Fibroblast of the aortic adventitia (primary cell): Measurements from ENCODE around the gene METTL9. TPM values are rescaled to one million over a fixed set of nuclear protein-coding genes. Genes with fewer than 3 reads are reported as not detected.
"Not testable (repeated sequence)": the region's sequence is repeated elsewhere in the genome, so short reads cannot be mapped to it uniquely, and the experiment has no call there.

Source experiments
- DNase-seq: peaks from one replicate; pipeline ENCODE4 v3.0.0-alpha.2; 2010; ENCODE audit warnings: low read depth
- H3K4me3 ChIP-seq: 2 replicates; pipeline ENCODE4 v1.5.1; 2011; ENCODE audit warnings: low read depth, mild to moderate bottlenecking, control low read depth, low read length, moderate library complexity
- total RNA-seq: library from RNA; depleted of rRNA; stranded (reverse); fragments of >200 nt; gene quantifications from 2 replicates; pipeline ENCODE4 v1.2.3, GENCODE V29; 2012; ENCODE audit warnings: low replicate concordance
- TF ChIP-seq, protein P1 (sequence below): IDR thresholded peaks from 2 replicates; pipeline ENCODE4 v1.5.1; 2011; ENCODE audit warnings: mild to moderate bottlenecking, low read length, control low read depth, inconsistent platforms; ENCODE audit not compliant: insufficient read depth

Gene METTL9
- 221 and 390 TPM in 2 replicates for total RNA-seq

DNA sequence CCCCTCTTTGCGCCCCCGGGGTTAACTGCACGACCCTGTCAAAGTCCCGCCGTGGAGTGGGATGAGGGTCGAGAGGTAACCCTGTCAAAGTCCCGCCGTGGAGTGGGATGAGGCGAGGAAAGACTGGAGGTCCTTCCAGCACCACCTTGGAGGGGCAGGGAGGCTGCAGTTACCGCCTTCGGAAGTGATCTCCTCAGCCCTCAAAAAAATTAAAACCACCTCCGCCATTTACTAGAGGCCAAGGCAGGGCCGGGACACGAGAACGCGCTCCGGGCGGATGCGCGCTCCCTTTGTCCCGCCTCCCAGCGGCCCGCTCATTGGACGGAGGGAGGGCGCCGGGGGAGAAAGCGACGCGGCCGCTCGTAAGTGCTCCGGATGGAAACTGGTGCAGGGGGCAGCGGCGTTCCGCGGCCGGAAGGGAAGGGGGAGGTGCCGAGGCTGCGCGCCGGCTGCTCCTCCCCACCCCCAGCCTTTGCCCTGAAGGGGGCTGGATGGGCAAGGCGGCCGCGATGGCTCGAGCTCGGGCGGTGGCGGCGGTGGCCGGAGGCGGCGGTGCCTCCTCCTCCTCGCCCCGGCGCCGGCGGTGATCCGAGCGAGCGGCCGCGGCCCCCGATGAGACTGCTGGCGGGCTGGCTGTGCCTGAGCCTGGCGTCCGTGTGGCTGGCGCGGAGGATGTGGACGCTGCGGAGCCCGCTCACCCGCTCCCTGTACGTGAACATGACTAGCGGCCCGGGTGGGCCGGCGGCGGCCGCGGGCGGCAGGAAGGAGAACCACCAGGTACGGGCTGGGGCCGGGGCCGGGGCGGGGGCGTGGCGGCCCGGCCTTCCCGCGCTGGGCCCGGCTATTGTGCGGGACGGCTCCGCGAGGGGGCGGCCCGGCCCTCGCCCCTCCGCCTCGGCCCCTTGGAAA, at the start of gene METTL9:
TSS of gene METTL9 (plus strand) at position 456 of the 909 bp plus-strand sequence. CDS start at position 613, 157 bp downstream.
- TF ChIP-seq, protein P1, sequence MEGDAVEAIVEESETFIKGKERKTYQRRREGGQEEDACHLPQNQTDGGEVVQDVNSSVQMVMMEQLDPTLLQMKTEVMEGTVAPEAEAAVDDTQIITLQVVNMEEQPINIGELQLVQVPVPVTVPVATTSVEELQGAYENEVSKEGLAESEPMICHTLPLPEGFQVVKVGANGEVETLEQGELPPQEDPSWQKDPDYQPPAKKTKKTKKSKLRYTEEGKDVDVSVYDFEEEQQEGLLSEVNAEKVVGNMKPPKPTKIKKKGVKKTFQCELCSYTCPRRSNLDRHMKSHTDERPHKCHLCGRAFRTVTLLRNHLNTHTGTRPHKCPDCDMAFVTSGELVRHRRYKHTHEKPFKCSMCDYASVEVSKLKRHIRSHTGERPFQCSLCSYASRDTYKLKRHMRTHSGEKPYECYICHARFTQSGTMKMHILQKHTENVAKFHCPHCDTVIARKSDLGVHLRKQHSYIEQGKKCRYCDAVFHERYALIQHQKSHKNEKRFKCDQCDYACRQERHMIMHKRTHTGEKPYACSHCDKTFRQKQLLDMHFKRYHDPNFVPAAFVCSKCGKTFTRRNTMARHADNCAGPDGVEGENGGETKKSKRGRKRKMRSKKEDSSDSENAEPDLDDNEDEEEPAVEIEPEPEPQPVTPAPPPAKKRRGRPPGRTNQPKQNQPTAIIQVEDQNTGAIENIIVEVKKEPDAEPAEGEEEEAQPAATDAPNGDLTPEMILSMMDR, result peak; percentile 0
- DNase-seq, result peak; percentile 92
- peak within 1 kb of the TSS; percentile 90 for H3K4me3 ChIP-seq

DNA sequence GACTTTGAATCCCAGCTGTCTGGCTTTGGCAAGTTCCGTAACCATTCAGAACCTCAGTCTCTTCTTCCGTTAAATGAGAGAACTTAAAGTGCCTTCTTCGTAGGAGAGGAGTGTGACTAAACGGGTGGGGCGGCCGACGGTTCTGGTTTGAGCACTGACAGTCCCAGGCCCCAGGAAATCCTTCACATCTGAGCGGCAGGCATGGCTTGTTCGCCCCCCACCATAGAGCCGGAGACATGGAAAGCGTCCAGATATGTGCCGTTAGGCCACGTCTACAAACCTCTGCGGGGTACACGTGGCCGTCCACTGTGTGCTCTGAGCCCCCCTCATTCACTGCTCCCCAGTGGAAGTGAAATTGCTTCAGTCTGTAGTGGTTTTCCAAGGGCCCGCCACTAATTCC, 49.4 kb upstream of the METTL9 start:
- H3K4me3 ChIP-seq, DNase-seq: not testable (repeated sequence)

DNA sequence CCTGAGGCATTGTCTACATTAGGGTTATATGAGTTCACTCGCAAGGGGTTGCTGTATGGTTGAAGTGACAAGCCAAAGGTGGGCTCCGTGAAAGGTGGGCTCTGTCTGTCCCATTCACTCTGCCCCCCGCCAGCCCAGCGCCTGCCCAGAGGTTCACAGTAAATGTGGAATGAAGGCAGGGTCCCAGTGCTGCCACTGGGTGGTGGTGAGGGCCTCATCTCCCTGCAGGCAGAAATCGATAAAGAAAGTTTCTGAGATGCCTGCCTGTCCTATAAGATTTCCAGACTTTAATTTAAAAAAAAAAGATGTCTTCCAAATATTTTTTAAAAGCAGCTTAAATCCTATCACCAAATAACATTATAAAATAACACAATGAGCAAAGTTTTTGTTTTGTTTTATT, 48.9 kb upstream of the METTL9 start:
- not testable (repeated sequence) for H3K4me3 ChIP-seq

DNA sequence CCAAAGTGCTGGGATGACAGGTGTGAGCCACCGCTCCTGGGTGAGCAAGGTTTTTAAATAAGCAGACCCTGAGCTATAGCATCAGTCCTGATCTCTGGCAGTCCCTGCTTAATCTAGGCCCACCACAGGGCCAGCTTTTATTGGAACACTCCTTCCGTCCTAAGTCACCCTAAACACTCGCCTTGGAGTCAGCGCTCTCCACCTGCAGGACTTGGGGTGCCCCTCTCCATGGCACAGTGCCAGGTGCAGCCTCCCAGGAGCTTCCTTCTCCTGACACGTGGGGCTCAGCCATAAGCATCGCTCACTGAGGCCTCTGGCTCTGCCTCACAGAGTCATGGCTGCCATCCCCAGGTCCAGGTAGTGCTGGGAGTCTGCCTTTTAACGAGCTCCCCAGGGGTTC, 48.3 kb upstream of the METTL9 start:
- not testable (repeated sequence) for DNase-seq, H3K4me3 ChIP-seq

More for the DNA sequence above, 48.9 kb upstream of the METTL9 start:
- DNase-seq, result not testable (repeated sequence)

DNA sequence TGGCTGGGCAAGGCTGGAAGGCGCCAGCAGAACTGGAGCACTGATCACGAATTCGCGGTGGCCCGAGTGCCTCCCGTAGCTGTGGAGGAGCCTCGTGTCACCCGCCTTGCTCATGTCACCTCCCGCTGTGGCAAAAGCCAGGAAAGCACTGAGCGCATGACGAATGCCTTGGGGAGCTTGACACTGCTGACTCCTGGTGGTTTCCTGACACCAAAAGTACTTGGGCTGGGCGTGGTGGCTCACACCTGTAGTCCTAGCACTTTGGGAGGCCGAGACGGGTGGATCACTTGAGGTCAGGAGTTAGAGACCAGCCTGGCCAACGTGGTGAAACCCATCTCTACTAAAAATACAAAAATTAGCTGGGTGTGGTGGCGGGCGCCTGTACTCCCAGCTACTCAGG, 47.8 kb upstream of the METTL9 start:
- DNase-seq, result not testable (repeated sequence)

DNA sequence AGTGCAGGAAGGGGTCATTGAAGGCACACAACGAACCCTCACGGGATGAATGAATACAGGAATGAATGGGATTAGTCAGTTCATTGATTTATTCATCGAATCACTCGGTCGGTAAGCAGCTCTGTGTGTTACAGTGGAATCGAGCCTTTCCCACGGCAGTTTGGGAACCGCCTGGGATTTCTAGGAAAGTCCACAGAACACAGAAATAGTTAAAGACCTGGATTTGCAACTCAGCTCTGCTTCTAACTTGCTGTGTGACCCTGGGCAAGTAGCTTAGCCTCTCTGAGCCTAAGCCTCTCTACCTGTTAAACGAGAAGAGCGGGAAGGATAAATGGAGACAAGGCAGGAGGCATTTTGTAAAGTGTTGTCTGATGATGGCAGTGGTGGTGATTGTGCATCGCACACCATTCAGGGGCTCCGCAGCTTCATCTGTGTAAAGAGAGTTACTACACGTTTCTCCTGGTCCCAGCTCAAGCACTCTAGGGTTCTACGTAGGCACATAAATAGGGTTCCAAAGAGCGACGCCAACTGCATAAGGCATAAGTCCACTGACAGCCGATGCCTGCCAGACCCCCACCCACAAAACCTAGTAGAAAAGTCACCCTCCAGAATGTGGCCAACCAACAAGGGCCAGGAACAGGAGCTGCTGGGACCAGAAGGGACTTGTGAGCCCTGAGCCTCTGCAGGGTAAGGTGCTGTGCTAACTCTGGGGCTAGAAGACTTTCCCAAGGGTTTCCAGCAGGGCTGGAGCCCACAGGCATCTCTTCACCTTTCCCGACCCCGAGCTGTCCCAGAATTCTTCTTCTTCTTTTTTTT, 45.7 kb upstream of the METTL9 start:
- not testable (repeated sequence) for H3K4me3 ChIP-seq, DNase-seq

More for the DNA sequence above, 47.8 kb upstream of the METTL9 start:
- not testable (repeated sequence) for H3K4me3 ChIP-seq

DNA sequence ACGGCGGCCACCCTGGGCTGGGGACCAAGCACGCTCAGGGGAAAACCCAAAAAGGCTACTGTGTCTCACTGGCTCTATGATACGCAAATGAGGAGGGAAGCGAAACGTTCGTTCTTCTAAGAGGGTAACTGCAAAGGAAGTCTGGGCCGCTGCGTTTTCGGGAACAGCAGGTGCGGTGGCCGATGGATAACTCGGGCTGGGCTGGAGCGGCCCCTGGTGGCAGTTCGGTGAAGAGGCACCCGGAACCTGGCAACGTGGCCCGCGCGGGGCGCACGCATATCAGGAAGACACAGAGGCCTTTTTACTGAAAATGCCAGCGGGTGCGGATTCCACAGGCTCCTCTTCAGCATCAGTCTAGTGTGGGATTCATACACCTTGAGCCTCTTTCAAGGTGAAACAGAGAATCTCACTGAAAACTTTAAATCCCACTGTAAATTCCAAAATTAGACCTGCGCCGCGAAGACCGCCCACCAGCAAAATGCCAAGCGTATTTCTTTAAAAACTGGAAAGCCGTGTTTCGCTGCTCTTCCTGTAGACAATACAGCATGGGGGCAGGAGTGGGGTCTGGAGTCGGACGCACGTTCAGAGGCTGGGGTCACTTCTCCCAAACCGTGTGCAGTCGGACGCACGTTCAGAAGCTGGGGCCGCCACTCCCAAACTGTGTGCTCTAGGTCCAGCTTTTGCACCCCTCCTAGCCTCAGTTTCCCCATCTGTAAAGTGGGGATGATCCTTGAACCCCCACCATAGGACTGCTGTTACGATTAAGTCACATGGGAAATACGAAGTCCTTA, 44.4 kb upstream of the METTL9 start:
- TF ChIP-seq, protein P1, result peak; percentile 98
- H3K4me3 ChIP-seq, result peak overlapping the region; percentile 40
- peak; percentile 78 for DNase-seq

DNA sequence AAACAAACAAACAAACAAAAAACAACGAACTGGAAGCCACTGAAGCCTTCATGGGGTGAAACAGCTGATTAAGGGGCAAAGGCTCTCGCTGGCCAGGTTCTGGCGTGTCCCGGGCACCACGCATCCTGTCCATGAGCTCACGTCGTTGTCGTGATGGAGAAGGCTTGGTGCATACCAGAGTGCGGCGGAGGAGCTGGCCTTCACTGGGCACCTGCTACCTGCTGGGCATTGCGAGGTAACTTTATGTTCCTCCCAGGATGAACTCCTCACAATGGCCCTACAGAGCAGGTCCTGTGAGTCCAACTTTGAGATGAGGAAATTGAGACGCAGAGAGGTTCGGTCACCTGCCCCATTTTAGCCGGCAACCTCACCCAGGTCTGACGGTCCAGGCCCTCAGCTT, 43.8 kb upstream of the METTL9 start:
- H3K4me3 ChIP-seq, DNase-seq: not testable (repeated sequence)

DNA sequence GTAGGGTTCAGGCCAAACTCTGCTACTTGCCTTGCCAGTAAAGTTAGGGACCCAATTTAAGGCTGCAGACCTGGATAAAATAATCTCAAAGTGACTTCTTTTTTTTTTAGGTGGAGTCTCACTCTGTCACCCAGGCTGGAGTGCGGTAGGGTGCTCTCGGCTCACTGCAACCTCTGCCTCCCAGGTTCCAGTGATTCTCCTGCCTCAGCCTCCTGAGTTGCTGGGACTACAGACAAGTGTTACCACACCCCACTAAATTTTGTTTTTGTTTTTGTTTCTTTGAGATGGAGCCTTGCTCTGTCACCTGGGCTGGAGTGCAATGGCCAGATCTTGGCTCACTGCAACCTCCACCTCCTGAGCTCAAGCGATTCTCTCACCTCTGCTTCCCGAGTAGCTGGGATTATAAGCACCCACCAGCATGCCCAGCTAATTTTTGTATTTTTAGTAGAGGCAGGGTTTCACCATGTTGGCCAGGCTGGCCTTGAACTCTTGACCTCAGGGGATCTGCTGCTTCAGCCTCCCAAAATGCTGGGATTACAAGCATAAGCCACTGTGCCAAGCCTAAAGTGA, 43.3 kb upstream of the METTL9 start:
- not testable (repeated sequence) for H3K4me3 ChIP-seq, DNase-seq

DNA sequence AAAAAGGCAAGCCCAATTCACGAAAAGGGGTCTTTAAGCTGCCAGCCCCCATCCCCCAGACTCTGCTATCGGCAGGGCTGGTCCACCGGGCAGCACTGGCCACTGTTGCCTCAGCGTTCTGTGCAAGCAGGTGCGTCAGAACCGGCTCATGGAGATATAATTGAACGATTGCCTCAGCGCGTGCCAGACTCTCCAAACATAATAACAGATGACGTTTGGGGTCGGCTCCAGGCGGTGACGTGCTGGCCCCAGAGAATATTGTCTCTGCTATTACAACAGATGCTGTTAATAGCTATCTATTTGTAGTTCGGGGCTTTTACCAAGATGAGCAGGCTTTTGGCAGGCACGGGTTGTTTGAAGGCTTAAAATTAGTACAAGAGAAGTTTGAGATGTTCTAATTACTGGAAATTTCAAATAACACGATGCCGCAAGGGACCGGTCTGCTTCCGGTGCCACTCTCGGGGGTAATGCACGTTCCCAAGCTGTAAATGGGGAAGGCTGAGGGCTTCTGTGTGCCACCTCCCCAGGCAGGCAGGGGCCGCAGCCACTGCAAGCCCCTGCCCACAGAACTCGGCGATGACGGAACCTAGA, 42.6 kb upstream of the METTL9 start:
- H3K4me3 ChIP-seq, result not testable (repeated sequence)
- peak; percentile 77 for DNase-seq
